HEK293 (cell line): Measurements from ENCODE around the gene GPR62.

Experiments used
- CTCF ChIP-seq: fragments of 450-650 bp; formaldehyde crosslinking; IDR thresholded peaks from 2 replicates; pipeline ENCODE4 v1.5.1; 2016; ENCODE audit warnings: missing biosample characterization, missing genetic modification characterization
- ZBTB8A ChIP-seq: fragments of 450-650 bp; formaldehyde crosslinking; IDR thresholded peaks from 2 replicates; pipeline ENCODE4 v1.5.1; 2016; ENCODE audit warnings: missing biosample characterization, missing genetic modification characterization

GRCh38 chr3:51969841-51970240, 14.7 kb downstream of the GPR62 start:
- TF ChIP-seq CTCF (tag by site-specific recombination) (no peak), ZBTB8A (no peak)
